PC-9 (cell line): ENCODE results near the gene ZC3H6.
"Not testable (repeated sequence)": the region's sequence is repeated elsewhere in the genome, so short reads cannot be mapped to it uniquely, and the experiment has no call there.

ENCODE experiments used
- CTCF ChIP-seq: fragments of 200-600 bp; sonication (generic); conservative IDR thresholded peaks from 2 replicates; pipeline ENCODE4 v1.6.1; 2017; ENCODE audit warnings: mixed run types, antibody characterized with exemption, mild to moderate bottlenecking, moderate library complexity
- EZH2 ChIP-seq: fragments of 200-600 bp; sonication (generic); IDR thresholded peaks from 2 replicates; pipeline ENCODE4 v1.8.0; 2017; ENCODE audit warnings: antibody characterized with exemption, low read depth

DNA sequence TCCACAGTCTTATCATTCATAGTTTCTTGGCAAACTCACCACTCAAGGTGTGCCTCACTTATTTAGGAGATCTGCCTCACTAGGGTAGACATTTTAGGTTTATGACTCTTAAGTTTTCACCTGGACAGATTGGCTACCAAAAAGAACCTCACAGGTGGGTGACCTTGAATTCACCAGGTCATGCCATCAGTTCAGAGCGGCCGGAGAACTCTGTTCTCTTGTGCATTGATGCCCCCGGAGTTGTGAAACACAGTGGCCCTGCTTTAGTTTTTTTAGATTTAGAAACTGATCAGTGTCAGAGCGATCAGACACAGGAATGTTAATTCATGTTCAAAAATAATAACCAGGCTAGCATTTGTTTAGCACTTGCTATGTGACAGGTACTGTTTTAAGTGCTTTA, 6.7 kb downstream of the ZC3H6 start:
- TF ChIP-seq CTCF, EZH2: not testable (repeated sequence)
